GM18520 (cell line): ENCODE results near the gene ALPP.
"Not testable (repeated sequence)": the region's sequence is repeated elsewhere in the genome, so short reads cannot be mapped to it uniquely, and the experiment has no call there.

Experiments used
- ATAC-seq: cut with Tn5 transposase; IDR thresholded peaks from one replicate; pipeline ENCODE4 v1.9.1; 2021; ENCODE audit not compliant: unreplicated experiment

Gene ALPP

DNA sequence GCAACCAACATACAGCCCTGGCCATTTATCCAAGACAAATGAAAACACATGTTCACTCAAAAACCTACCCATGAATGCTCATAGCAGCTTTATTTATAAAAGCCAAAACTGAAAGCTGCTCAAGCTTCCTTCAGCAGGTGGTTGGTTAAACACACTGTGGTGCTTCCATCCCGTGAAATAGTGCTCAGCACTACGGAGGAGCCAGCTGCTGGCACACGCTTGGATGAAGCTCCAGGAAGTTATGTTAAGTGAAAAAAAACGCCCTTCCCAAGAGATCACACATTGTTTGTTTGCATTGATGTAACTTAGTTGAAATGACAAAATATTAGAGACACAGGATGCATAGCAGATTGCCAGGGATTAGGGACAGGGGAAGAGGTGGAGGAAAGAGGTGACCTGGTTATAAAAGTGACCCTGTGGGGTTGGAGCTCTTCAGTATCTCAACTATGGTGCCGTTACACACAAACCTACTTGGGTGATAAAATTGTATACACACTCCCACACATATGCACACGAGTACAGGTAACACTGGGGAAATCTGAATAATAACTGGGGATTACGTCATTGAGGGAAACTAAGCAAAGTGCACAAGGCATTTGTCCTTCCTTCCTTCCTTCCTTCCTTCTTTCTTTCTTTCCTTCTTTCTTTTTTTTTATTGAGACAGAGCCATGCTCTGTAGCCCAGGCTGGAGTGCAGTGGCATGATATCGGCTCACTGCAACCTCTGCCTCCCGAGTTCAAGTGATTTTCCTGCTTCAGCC lies 21.9 kb downstream of the ALPP start:
- ATAC-seq, result no peak

DNA sequence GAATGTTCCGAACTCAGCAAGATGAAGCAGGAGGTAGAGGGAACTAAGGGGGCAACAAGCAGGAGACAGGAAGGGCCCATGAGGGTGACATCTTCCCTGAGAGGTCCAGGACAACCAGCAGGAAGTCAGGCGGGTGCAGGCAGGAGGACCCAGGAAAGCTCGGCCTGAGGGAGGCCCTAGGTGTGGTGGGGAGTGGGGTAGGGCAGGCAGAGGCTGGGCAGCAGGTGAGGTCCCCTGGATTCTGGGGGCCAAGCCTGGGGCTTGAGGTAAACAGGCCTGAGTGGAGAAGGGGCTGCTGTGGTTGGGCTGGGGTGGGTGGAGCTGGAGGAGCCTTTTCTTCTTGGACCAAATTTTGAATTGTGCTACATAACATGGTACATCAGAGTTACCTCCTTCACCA lies 24.0 kb downstream of the ALPP start:
- no peak for ATAC-seq

DNA sequence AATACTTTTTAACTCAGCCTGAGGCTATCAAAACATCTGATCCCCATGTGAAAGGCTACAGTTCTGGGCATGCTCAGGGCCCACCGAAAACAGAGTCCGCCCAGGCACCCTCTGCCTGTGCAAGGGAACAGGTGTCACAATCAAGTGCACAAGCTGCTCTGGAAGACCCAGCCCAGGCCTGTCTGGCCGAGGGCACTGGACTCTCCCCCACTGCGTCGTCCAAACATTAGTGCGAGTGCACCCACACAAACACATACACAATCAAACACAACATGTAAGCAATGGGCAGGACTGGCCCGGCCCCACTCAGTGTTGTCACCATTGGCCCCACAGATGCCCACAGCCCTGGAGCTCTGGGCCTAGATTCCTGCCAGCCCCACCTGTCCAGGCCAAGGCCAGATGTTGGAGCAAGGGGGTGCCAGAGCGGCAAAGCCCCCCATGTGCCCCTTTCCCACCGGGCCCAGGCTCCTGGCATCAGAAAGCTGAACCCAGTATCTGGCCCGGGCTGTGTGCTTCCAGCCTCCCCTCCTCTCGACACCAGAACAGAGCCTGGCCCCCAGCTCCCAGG lies 27.5 kb downstream of the ALPP start:
- ATAC-seq, result no peak

DNA sequence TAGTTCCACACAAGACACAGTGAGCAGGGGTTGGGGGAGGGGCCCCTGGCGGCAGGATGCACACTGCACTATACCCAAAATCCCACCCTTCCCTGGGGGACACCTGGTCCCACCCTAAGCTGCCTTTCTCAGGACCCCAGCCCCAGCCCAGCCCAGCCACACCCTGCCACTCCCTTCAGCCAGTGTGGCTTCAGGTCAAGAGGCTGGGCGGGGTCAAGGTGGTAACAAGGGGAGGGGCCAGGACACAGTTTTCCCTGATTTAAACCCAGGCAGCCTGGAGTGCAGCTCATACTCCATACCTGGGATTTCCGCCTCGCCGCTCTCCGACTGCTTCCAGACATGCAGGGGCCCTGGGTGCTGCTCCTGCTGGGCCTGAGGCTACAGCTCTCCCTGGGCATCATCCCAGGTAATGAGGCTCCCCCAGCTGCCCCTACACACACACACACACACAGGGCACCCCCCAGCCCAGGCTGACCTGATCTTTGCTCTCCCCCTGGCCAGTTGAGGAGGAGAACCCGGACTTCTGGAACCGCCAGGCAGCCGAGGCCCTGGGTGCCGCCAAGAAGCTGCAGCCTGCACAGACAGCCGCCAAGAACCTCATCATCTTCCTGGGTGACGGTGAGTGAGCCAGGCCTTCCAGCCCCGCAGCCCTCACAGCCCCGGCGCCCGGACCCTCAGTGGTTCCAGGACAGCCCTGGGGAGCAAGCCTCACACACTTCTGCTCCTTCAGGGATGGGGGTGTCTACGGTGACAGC lies 28.2 kb downstream of the ALPP start, which contains the start of gene ALPG:
Gene ALPG (plus strand): TSS at position 289 of the 755 bp plus-strand sequence. CDS start 51 bp downstream, at position 340.
- ATAC-seq, result no peak

DNA sequence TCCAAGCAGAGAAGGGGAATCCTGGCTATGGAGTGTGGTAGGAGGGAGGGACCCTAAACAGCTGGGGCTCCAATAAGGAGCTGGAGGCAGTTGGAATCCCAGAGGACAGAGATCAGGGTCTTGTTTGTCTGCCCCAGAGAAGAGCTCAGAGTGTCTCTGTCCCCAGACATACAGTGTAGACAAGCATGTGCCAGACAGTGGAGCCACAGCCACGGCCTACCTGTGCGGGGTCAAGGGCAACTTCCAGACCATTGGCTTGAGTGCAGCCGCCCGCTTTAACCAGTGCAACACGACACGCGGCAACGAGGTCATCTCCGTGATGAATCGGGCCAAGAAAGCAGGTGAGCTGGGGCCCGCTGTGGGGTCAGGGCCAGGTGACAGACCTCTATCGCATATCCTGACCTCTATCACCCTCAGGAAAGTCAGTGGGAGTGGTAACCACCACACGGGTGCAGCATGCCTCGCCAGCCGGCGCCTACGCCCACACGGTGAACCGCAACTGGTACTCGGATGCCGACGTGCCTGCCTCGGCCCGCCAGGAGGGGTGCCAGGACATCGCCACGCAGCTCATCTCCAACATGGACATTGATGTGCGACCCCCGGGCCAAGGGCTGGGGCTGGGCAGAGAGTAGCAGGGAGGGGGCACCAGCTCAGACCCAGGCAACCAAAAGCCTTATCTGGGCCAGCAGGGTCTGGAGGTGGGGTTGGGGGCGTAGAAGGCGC lies 29.0 kb downstream of the ALPP start:
- not testable (repeated sequence) for ATAC-seq

DNA sequence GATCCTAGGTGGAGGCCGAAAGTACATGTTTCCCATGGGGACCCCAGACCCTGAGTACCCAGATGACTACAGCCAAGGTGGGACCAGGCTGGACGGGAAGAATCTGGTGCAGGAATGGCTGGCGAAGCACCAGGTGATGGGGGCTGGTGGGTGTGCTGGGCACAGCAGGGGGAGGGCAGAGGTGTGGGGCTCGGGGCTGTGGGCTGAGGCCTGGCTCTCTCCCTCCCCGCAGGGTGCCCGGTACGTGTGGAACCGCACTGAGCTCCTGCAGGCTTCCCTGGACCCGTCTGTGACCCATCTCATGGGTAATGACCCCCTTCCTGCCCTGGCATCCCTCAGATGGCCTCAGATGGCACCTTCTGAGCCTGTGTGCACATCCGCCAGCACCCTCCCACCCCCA lies 29.7 kb downstream of the ALPP start:
- ATAC-seq, result not testable (repeated sequence)

DNA sequence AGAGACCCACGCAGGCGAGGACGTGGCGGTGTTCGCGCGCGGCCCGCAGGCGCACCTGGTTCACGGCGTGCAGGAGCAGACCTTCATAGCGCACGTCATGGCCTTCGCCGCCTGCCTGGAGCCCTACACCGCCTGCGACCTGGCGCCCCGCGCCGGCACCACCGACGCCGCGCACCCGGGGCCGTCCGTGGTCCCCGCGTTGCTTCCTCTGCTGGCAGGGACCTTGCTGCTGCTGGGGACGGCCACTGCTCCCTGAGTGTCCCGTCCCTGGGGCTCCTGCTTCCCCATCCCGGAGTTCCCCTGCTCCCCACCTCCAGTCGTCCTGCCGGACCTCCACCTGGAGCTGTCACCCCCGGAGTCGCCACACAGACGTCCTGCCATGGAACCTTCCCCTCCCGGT lies 31.1 kb downstream of the ALPP start:
- not testable (repeated sequence) for ATAC-seq

DNA sequence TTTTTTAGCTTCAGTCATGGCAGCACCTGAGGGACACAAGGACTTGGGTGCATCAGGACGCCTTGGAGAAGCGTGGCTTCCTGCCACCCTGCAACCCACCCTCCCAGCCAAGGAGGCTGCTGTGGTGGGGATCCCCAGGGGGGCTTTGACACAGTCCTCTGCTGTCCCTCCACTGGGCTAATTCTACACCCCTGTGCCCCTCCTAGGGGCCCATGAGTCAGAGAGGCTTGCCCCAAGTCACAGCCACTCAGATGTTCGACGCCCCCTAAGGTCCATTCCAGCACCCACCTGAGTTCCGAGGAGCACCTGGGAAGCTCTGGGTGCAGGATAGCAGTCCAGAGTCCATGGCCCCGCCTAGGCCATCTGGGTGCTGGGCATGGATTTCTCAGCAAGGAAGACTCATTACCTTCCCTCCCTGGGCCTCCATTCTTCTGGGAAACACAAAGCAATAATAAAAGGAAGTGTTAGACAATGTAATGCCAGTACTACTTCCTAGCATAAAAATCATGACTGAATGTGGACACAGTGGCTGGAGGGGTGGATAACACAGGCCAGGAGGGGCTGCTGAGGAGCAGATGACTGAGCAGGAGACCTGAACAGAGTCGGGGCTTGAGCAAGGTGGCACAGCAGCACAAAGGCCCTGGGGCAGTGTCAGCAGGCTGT lies 31.8 kb downstream of the ALPP start:
- no peak for ATAC-seq

DNA sequence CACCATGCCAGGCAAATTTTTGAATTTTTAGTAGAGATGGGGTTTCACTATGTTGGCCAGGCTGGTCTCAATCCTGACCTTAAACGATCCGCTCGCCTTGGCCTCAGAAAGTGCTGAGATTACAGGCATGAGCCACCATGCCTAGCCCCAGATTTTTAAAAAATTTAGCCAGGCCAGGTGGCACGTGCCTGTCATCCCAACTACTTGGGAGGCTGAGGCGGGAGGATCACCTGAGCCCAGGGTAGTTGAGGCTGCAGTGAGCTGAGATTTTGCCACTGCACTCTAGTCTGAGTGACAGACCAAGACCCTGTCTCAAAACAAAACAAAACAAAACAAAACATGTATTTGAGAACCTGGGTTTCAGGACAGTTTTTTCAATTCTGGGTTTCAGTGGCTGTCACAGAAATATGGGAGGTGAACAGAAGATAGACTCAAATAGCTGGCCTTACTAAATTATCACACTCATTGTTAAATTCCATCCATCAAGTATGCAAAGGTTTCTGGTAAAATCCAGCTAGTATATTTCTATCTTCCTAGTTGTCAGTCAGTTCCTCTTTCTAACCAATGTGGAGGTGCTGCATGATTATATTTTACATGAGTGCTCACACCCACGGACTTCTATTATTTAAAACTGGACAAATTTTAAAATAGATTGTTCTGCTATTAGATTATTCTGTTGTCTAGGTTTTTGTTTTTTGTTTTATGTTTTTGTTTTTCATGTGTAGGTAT lies 33.5 kb downstream of the ALPP start:
- ATAC-seq, result no peak

DNA sequence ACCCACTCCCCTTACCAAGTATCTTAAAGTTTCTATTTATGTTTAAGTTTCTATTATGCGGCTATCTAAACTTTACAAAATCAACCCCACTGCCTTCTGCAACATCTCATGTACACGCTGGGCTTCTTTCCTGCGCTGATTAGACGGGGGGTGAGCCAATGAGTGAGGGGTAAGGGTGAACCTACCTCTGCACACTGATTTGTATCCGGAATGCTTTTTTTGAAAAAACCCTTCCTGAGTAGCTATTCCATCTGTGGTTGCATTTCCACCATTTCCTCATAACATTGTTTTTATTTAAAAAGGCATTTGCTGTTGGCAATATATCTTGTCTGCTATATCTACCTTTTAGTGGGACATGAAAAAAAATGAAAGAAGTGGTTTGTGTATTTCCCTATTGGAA lies 34.4 kb downstream of the ALPP start:
- ATAC-seq, result no peak

DNA sequence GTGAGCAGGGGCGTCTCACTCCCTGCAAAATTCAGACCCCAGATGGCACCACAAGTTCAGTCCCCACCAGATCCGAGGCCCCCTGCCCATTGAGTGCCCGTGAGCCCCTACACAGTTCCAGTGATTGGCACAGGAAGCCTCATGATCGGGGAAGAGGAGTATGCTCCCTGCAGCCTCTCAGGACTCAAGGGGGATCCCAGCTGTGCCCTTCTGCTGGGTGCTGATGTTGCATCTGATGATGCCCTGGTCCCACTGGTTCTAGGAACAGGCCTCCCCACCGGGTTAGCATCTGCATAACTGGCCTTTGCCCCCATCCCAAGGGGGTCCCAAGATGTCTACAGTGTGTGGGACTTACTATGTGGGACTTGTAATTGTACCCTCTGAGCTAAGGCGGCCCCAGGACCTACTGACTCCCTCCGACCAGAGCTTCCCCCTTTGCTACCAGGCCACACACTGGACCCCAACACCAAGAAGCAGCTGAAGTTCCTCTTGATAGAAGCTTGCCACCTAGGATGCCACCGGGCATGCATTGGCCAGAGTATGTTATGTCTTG lies 36.7 kb downstream of the ALPP start:
- no peak for ATAC-seq

DNA sequence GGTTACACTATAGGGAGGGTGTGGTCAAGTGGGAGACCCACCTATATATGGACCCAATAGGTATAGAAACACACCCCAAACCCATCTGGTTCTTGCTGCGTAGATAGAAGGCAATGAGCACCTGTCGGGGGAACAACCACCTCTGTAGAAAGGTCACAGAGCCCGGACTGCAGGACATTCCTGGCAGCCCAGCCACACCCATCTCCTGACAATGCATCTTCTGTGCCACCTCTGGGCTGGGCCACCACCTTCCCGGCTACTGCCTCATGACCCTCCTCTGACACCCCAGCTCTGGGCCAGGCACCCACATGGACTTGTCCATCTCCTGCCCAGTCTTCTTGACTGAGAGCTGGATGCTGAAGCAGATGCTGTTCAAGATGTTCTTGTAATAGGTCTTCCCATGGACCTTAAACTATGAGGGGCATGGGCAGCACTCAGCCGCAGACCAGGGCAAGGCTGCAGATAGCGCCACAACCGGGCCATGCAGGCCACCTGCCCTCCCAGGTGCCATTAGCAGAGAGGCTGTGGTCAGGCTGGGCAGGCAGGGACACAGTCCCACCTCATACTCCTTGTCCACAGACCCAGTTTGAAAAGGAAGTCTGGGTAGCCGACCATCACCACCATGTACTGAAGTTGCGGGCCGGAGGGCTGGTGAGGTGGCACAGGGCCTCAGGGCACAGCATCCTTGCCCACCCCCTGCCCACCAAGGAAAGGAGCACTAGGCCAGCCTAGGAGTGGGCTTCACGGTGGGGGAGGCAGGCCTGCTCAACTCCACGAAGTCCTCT lies 37.4 kb downstream of the ALPP start:
- ATAC-seq, result no peak

DNA sequence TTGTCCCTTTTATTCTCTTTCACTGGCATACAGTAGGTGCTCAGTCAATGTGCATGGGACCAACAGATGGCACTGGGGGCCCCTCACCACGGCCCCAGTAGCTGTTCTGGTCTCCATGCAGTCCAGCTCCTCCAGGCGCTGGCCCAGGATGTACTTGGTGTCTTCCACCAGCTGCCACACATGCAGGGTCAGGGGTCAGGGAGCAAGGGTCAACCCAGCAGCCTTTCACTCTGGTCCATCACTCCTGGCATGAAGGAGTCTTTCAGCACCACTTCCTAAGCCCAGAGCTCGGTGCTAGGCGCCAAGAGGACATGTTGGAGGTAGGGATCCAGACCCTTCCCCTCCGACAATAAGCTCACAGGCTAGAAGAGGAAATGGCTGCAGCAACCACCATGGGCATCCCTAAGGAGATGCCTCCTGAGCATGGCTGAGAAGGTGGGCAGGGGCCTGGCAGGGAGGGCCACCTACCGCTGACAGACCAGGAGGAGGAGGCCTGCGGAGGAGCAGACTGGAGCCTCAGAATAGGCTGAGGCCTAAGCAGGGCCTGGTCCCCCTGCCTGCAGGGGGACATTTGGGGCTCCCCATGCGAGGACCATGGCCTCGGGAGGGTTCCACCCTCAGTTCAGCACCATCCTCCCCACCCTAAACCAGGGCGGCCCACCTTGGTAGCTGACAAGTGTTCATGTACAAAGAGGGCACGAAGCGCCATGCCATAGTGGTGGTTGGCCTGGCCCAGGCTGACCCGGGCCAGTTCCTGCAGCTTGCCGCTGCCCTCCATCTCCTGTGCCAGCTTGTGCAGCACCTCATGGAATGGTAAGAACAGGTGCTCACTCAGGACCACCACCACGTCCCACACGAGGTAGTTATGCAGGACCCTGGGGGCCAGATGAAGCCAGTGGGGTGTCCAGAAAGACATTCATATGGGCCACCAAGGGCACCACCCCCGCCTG lies 38.2 kb downstream of the ALPP start:
- ATAC-seq, result no peak

DNA sequence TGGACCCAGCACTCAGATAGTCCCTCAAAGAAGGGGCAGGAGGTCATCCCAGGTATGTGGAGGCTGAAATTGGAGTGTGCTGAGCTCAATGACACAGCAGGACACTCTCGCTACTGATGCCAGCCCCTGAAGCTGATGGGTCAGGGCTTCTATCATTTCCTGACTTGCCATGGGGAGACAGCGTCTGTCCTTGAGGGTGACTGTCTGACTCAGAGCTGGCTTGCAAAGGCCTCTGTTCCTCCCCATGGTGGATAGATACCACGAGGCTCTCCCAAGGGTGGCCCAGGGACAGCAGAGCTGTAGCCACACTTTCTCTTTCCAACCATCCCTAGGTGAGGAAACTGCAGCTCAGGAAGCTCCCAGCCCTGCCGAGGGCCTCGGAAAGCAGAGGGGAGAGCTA lies 38.9 kb downstream of the ALPP start:
- ATAC-seq, result no peak

DNA sequence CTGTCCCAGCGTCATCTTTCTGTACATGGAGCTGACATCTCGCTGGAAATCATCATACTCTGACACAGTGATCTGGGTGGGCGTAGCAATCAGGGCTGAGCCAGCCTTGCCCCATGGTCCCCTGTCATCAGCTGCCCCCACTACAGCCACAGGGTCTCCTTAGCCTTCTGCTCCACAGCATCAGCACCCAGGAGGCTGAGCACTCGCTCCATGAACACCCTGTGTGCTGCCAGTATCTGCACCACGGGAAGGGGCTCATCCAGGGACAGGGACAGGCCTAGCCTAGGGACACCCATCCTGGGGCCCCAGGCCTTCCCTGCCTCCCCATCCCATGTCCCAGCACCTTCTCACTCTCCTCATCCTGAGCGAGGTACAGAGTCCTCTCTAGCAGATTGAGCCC lies 39.5 kb downstream of the ALPP start:
- no peak for ATAC-seq

DNA sequence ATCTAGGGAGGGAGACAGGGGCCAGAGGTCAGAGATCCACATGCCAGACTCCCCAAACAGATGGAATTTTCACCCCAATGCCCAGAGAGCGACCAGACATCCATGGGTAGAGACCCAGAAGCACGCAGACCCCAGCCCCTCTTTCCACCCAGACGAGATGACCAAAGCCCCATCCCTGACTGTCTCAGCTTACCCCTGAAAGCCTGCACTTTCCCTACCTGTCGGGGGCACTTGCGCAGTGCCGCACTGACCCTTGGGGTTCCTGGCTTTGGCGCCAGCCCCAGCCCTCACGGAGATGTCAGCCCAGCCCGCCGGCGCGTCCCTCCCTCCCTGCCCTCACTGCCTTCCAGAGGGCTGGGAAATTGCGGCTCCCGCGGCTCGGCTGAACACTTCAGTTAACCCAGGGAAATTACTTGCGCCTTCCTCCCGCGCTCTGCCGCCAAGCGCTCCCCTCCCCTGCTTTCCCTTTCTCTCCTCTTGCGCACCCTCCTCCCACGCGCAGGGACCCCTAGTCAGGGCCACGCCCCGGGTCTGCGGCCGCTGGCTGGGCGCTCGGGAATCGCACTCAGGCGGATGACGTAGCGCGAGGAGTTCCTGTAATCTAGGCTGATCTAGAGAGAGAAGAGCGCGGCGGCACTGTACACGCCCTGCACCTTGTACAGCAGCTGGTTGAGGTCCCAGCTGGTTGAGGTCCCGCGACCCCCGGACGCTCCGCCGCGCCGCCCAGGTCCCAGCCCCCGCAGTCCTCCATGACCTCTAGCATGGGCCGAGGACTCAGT lies 40.1 kb downstream of the ALPP start:
- no peak for ATAC-seq
